GM18508 (cell line): Measurements from ENCODE around the gene ITGAD.

Source experiments
- ATAC-seq: cut with Tn5 transposase; IDR thresholded peaks from one replicate; pipeline ENCODE4 v1.9.1; 2021; ENCODE audit warnings: moderate number of reproducible peaks; ENCODE audit not compliant: insufficient read depth, unreplicated experiment

Gene ITGAD

GRCh38 chr16:31473264-31473984, 80.3 kb downstream of the ITGAD start:
- no peak for ATAC-seq

DNA sequence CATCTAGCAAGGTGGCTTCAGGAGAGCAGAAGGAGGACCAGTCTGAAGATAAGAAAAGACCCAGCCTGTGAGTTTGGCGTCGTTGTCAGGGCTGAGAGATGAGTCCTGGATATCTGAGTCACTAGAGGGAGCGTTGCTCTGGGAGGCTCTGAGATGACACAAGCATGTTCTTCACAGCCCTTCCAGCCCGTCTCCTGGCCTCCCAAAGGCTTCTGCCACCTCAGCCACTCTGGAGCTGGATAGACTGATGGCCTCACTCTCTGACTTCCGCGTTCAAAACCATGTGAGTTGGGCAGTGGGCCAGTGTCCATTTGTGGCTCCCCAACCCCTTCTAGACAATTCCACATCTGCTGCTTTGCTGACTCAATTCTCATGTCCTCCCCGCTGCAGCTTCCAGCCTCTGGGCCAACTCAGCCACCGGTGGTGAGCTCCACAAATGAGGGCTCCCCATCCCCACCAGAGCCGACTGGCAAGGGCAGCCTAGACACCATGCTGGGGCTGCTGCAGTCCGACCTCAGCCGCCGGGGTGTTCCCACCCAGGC, 81.1 kb downstream of the ITGAD start:
- no peak for ATAC-seq

DNA sequence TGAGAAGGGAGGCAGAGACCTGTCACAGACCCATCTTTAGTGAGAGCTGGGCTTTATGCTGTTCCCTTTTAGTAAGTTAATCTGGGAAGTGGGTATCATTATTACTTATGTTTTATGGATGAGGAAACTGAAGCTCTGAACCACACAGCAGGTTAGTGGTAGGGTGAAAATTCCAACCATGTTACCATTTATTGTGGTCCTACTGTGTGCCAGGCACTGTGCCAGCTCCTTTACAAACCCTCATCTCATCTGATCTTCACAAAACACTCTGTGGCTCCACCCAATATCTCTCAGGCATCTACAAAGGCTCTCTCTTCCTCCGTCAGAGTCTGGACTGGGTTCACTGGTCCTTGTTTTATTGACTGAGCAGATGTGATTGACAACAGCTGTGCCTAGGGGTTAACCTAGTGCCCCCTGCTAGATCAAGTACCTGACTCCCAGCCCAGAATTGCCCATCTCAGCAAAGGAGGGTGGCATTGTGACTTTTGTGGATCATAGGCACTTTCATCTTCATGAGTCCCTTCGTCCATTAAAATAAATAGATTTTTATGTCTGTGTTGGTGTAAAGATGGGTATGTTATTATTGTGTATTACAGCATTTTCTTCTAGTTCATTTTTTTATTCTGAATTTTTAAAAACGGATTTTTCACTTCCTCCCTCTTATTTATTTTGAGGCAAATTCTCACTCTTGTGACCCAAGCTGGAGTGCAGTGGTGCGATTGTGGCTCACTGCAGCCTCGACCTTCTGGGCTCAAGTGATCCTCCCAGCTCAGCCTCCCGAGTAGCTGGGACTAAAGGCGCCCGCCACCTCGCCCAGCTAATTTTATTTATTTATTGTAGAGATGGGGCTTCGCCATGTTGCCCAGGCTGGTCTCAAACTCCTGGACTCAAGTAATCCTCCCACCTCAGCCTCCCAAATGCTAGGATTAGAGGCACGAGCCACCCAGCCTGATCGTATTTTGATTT, 81.9 kb downstream of the ITGAD start:
- ATAC-seq: no peak

GRCh38 chr16:31475946-31476302, 82.8 kb downstream of the ITGAD start:
- ATAC-seq: no peak
